NAMALWA (cell line): ENCODE results near the gene ESPN.

Experiments
- DNase-seq: peaks from one replicate; pipeline ENCODE4 v3.0.0-alpha.2; 2015; ENCODE audit warnings: low spot score

Gene ESPN

GRCh38 chr1:6409733-6410132 is 14.8 kb upstream of the ESPN start:
- DNase-seq: no peak

GRCh38 chr1:6410248-6410893 is 14.2 kb upstream of the ESPN start:
- DNase-seq: no peak

DNA sequence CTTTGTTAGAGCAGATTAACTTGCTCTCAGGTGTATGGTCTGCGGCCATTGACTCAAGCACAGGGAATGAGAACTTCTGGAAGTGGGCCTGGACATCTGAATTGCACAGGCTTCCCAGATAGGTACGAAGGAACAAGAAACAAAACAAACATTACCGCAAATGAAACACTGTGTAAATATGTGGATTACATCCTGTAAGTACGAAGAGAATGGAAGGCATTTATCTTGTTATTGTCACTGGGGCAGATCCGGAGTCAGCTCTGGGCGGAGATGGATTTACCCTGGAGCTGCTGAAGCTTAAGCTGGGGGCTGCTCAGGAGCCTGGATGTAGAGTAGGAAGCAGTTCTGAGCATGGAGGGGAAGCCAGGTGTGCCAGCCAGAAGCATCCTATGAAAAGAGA is 11.7 kb upstream of the ESPN start:
- DNase-seq: no peak

- peak; percentile 77 for DNase-seq
Measured at GRCh38 chr1:6414443-6414844, 10.1 kb upstream of the ESPN start.

DNA sequence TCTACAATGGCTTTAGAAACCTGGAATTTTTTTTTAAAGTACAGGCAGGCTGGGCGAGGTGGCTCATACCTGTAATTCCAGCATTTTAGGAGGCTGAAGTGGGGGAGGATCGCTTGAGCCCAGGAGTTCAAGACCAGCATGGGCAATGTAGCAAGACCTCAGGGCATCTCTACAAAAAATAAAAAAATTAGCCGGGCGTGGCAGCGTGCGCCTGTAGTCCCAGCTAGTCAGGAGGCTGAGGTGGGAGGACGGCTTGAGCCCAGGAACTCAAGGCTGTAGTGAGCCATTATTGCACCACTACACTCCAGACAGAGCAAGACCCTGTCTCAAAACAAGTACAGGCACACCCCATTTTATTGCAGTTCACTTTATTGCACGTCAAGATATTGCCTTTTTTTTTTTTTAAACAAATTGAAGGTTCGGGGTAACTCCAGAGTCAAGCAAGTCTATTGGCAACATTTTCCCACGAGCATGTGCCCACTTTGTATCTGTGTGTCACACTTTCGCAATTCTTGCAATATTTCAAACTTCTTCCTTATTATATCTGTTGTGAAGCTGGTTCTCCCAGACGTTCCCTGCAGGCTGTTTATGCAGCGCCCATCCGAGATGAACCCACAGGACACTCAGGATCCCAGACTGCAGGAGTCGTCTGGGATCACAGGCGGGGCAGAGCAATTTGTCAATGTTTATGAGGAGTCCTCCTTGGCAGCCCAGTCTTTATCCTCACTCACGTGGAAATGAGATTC is 9.5 kb upstream of the ESPN start:
- no peak for DNase-seq

DNA sequence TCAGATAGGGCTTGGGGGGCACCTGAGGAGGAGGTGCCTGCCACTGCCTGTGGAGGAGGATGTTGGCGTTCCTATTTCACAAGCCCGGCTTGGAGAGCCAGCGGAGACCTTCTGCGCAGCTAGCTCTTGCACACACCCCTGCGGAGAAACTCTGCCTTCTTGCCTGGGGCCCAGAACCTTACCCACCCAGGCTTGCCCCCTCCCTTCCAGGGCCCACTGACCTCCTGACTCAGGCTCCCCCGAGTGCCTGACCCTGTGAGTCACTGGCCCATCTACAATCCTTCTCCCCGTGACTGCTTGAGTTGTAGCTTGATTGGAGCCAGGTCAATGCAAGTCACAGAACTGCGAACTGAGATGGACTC is 8.3 kb upstream of the ESPN start:
- no peak for DNase-seq

DNA sequence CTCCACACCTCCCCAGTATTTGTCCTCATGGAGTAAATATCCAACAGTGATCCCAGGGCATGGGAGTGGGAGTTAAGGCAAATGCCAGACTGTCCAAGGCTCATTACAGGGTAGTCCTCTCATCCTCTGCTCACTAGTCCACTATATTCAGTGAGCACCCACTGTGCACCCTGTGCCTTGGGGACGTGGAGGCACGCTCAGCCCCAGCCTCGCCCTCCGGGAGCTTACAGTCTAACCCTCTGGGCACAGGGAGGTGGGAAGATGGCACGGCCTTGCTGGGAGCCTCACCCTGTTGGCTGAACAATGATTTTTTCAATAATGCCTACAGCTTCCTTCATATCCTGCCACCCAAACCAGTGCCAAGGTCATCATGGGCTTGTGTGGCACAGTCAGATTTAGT is 7.7 kb upstream of the ESPN start:
- DNase-seq: no peak

- DNase-seq: no peak
Measured at GRCh38 chr1:6417961-6418667, 6.5 kb upstream of the ESPN start.

DNA sequence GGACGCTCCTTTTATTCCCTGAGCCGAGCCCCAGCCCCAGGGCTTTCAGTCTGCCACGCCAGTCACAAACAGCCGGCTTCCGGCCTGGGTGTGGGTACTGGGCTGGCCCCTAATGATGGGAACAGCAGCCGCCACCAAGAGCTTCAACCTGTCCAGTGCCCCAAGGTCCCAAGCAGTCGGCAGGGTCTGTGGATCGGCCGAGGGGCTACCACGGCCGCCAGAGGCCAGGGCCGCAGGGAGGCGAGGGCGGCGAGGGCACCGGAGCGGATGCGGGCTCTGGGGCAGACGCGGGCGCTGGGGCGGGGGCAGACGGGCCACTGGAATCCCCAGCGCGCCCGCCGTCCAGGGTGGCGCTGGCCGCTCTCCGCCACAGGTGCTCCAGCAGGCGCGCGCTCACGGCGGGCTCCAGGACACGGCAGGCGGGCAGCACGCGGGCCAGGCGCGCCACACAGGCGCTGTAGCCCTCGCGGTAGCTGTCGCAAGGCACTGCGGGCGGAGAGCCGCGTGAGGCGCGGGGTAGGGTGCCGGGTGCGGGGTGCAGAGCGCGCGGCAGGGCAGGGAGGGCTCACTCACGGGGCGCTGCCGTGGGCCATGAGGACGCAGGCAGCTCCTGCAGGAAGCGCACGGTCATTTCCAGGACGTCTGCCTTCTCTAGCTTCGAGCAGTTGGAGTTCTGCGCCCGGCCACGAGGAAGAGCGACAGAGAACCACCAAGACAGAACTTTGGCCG is 5.7 kb upstream of the ESPN start:
- DNase-seq: no peak

DNA sequence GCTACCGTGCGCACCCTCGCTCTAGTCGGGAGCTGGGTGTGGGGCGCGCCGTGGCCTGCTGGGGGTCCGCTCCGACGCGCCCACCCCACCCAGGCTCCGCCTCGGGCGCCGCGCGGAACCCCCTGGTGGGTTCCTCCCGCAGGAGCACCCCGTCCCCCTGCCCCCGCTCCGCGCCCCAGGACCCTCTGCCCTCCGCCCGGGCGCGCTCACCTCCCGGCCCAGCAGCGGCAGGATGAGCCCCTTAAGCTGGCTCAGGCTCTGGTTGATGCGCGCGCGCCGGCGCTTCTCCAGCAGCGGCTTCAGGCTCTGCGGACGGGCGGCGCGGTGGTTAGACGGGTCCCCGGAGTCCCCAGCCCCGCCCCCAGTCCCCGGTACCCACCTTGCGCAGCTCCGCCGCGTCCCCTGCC is 5.2 kb upstream of the ESPN start:
- DNase-seq: no peak

- DNase-seq: no peak
Measured at GRCh38 chr1:6419804-6420453, 4.6 kb upstream of the ESPN start, which contains the start of gene HES2. Gene HES2 (minus strand): TSS chr1:6419919. CDS start chr1:6419820, 99 bp downstream.

DNA sequence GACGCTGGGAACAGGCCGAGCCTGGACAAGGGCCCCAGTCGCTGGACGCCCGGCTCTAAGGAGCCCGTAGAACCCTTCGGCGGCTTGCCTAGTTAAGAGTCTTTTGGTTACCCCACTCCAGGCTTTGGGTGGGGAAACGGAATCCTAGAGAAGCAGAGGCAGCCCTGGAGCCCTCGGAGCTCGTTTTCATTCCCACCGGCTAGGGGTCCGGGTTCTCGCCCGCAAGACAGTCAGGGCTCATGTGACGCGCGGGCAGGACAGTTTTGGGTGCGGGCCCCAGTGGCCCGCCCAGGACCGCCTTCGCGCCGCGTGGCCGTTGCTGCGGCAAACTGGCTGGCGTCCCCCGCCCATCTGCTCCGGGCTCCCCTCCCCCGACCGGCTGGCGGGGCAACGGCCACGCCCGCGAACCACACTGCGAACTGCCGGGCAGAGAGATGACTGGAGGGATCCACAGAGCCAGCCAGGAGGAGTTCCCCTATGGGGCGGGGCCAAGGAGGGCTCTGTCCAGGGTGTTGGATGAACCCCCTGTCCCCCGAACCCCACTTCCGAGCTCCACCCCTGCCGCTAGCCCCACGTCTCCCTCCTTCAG is 4.0 kb upstream of the ESPN start:
- no peak for DNase-seq

- DNase-seq: no peak
Measured at GRCh38 chr1:6421266-6421665, 3.3 kb upstream of the ESPN start.

GRCh38 chr1:6423321-6423999 is 1.1 kb upstream of the ESPN start:
- DNase-seq: peak; percentile 73

- DNase-seq: no peak
Measured at GRCh38 chr1:6424000-6424565, 493 bp upstream of the ESPN start.

DNA sequence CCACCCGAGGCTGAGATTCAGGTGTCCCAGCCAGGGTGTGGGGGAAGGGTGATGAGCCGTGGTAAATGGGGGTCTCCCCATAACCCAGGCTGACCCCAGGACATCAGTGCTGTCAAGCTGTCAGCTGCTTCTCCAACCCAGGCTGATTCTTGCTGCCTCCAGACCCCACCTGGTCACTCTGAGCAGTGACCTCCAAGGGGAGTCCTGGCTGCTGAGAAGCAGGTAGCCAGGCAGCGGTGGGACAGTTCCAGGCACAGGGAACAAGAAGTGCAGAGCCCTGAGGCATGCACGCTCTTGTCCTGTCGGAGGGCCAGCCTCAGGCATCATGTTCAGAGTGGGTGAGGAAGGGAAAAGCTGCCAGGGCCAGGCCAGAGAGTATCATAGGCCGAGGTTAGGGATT is 1.1 kb downstream of the ESPN start:
- no peak for DNase-seq

DNA sequence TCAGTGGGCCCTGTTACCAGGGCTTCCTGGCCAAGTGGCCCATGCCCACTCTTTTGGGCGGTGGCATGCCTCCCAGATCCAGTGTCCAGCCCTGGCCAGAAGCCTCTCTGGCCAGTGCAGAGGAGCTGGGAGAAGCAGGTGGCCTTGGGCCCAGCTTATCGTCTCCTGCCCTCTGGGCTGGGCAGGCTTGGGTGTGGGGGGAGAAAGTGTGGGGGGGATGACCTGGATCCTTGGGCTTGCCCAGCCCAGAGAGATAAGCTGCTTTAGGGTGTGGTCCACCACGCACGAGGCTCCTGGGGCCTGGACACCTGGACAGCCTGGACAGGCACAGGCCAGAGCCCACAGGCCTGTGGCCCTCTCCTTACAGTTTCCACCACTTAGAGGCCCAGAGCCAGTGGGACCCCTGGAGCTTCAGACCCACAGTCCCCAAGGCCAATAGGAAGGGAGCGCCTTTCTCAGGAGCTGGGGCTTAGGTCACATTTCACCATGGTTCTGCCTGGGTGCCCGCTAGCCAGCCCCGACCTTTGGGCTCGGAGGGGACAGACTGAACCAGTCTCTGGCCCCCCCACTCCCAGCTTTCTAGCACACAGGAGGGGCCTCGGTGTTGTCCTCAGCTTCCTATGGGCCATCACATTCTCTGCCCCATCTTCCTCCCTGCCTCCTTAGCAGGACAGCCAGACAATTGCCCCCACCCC is 1.8 kb downstream of the ESPN start:
- no peak for DNase-seq

DNA sequence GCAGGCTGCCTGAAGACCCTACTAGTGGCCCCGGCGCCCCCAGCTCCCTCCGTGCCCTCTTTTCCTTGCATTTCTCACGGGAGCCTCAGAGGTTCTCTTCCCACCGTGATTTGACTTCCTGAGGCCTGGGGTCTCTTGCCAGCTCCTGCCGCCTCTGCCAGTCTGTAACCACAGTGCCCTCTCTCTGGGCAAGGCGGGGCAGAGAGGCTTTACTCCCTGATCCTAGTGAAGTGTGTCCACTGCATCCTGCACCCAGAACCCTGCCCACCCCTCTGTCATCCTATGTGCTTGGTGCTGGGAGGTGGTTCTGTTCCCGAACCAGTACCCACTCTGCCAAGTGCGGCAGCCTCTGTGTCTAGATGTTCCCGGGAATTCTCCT is 2.4 kb downstream of the ESPN start:
- no peak for DNase-seq

DNA sequence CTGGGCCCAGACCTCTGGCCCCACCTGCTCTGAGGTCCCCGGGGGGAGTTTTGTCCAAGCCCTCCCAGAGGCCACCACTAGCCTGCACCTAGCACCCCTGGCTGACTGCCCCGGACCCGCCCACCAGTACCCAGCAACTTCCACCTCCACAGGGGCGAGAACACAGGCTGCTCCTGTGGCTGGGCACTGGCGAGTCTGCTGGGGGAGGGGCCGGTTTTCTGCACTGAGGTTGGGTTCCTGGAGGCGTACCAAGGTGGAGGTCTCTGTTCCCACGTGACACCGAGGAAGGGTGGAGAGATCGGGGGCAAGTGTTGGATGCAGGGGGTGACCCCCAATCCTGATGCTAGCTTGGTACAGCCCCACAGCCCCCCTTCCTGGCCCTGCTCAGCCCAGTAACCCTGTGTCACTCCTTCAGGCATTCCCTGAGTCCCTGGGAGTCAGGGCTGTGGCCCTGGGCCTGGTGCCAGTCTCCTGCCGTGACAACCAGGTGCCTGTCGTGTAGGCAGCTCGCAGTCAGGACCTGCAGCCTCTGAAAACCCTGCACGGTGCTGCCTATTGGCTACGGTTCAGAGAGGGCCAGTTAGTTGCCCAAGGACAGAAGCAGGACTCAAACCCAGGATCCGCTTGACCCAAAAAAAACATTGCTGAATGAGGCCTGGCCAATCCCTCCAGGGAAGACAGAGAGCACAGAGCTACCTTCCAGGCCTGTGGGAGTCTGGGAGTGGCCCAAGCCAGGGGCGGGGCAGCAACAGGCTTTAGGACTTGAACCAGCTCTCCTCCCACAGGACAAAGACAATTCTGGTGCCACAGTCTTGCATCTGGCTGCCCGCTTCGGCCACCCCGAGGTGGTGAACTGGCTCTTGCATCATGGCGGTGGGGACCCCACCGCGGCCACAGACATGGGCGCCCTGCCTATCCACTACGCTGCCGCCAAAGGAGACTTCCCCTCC is 3.1 kb downstream of the ESPN start:
- DNase-seq: no peak
